Upper lobe of left lung (tissue), 6 donors: Measurements from ENCODE around the gene CA10. TPM values are rescaled to one million over a fixed set of nuclear protein-coding genes. Genes with fewer than 3 reads are reported as not detected.

ENCODE experiments used
- ATAC-seq, 2 donors: fragments of 200-7000 bp; cut with Tn5 transposase; one replicate each; pipeline ENCODE4 v1.9.1; 2022; ENCODE audit warnings: mild to moderate bottlenecking in 2 of 2, moderate library complexity in 2 of 2; ENCODE audit not compliant: low FRiP score in 2 of 2
- DNase-seq, 2 donors: peaks; one replicate each; pipeline ENCODE4 v3.0.0-alpha.2; 2019 to 2020
- H3K27ac ChIP-seq, 4 donors: fragments of 200-600 bp; sonication (generic); one replicate each; pipeline ENCODE4 v1.5.1; 2016 to 2019
- H3K27me3 ChIP-seq, 4 donors: fragments of 200-600 bp; sonication (generic); one replicate each; pipeline ENCODE4 v1.5.1; 2017 to 2019
- H3K36me3 ChIP-seq, 4 donors: fragments of 200-600 bp; sonication (generic); one replicate each; pipeline ENCODE4 v1.5.1; 2016 to 2019
- H3K4me1 ChIP-seq, 4 donors: fragments of 200-600 bp; sonication (generic); one replicate each; pipeline ENCODE4 v1.5.1; 2018 to 2019
- H3K4me3 ChIP-seq, 4 donors: fragments of 200-600 bp; sonication (generic); one replicate each; pipeline ENCODE4 v1.5.1; 2017 to 2019; ENCODE audit warnings: mild to moderate bottlenecking in 2 of 4, moderate library complexity in 1 of 4
- H3K9me3 ChIP-seq, 4 donors: fragments of 200-600 bp; sonication (generic); one replicate each; pipeline ENCODE4 v1.5.1; 2018 to 2019
- CTCF ChIP-seq, 6 experiments: fragments of 450-650 bp in 4 of 6; fragments of 200-600 bp in 2 of 6; sonication (generic) in 2 of 6; IDR thresholded peaks; one replicate each; pipeline ENCODE4 v1.5.1; 2016 to 2019; ENCODE audit warnings: antibody characterized with exemption in 6 of 6
- EP300 ChIP-seq, 4 donors: sonication (generic); formaldehyde crosslinking; IDR thresholded peaks; one replicate each; pipeline ENCODE4 v1.5.1; 2017; ENCODE audit warnings: antibody characterized with exemption in 4 of 4, control low read depth in 2 of 4
- POLR2A ChIP-seq, 4 donors: fragments of 450-650 bp; IDR thresholded peaks; one replicate each; pipeline ENCODE4 v1.5.1; 2016 to 2017; ENCODE audit warnings: antibody characterized with exemption in 4 of 4, mild to moderate bottlenecking in 2 of 4
- POLR2AphosphoS5 ChIP-seq, 2 donors: sonication (generic); formaldehyde crosslinking; IDR thresholded peaks; one replicate each; pipeline ENCODE4 v1.5.1; 2017; ENCODE audit warnings: antibody characterized with exemption in 2 of 2
- WGBS, 2 donors: methylation state at CpG; one replicate each; pipeline ENCODE4 v1.1.5; 2017 to 2018; 5-methylcytosine and 5-hydroxymethylcytosine counted together
- total RNA-seq, 6 donors: library from RNA; depleted of rRNA in 4 of 6; stranded (reverse); fragments of >200 nt in 4 of 6; gene quantifications; one replicate each; pipeline versions ENCODE4 v1.1.0 to v1.2.1, GENCODE V29; 2016 to 2021
- donor health status: DM: no; HTN: no; CAD: no; lungs with moderate emphysema.
- donor health status: DM: no; HTN: yes; CAD: no; lungs with severe emphysema.

The CA10 gene
- total RNA-seq, 6 donors from 2014 or later, result 0.10 TPM; not detected in 5

GRCh38 chr17:51850201-51850600, 308.3 kb downstream of the CA10 start:
- Histone ChIP-seq H3K4me3 (no peak overlapping the region), H3K4me1 (no peaks in the 10 kb centered on the region), H3K36me3 (no peaks in the 10 kb centered on the region), H3K27ac (no peak overlapping the region), H3K27me3 (no peaks in the 10 kb centered on the region), H3K9me3 (no peaks in the 10 kb centered on the region)
- ATAC-seq (no peak), DNase-seq (no peak)
- WGBS, 2 donors, result 34 to 42% methylated on average over 3 of the region's 3 CpGs
- TF ChIP-seq POLR2A (IDR thresholded peaks at IDR 0.05) (no peak), CTCF (IDR thresholded peaks at IDR 0.05) (no peak), EP300 (IDR thresholded peaks at IDR 0.05) (no peak), POLR2AphosphoS5 (IDR thresholded peaks at IDR 0.05) (no peak)

- no peak overlapping the region for H3K27ac ChIP-seq
- no peaks in the 10 kb centered on the region for H3K27me3 ChIP-seq
- DNase-seq (no peak), ATAC-seq (no peak)
- H3K9me3 ChIP-seq, result no peaks in the 10 kb centered on the region
- H3K4me3 ChIP-seq, result no peak overlapping the region
- no peak for TF ChIP-seq POLR2A (IDR thresholded peaks at IDR 0.05)
- TF ChIP-seq EP300 (IDR thresholded peaks at IDR 0.05), result no peak
- TF ChIP-seq CTCF (IDR thresholded peaks at IDR 0.05), result no peak
- no peak for TF ChIP-seq POLR2AphosphoS5 (IDR thresholded peaks at IDR 0.05)
- no peaks in the 10 kb centered on the region for H3K4me1 ChIP-seq
- 82 to 84% methylated on average over 3 of the region's 3 CpGs for WGBS, 2 donors
- H3K36me3 ChIP-seq, result no peaks in the 10 kb centered on the region
Observed at GRCh38 chr17:51848451-51848850, 310.1 kb downstream of the CA10 start.

DNA sequence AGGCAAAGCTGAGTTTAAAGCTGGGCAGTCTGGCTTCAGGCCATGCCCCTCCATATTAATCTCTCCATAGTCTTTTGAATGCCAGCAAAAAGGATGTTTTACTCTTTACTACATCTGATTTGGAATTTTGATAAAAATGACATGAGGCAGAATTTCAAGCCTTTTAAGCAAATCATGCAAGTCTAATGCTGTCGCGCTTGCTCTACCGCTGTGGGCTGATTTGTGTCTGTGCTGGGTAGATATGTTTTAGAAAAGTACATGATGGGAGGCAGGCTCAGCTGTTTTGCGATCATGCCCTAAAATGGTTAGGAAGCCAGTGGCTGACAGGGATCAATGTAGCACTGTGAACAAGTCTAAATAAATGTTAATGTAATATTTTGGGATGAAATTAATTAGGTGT, 311.9 kb downstream of the CA10 start:
- DNase-seq, result no peak

DNA sequence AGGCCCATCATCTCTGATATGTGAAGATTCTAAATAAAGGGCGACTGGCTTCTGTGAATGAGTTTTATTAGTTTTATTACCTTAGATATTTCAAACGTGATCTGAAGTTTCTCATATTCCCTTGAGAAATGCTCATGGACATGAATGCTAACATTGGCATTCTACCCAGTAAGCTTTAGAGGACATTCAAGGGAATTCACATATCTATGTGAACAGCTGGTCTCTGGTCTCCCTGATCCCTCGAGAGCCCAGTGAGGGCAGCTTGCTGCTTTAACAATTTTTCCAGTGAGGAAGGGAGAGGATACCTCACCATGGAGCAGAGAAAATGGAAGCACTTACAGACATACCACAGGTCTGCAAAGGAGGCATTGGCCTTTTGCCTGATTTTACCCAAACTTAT, 312.7 kb downstream of the CA10 start:
- DNase-seq (no peak), ATAC-seq (no peak)
- Histone ChIP-seq H3K36me3 (no peaks in the 10 kb centered on the region), H3K27ac (no peak overlapping the region), H3K9me3 (no peaks in the 10 kb centered on the region), H3K4me3 (no peak overlapping the region), H3K4me1 (no peaks in the 10 kb centered on the region), H3K27me3 (no peaks in the 10 kb centered on the region)
- 50 to 64% methylated on average over 3 of the region's 3 CpGs for WGBS, 2 donors
- no peak for TF ChIP-seq EP300 (IDR thresholded peaks at IDR 0.05)

More for the DNA sequence above, 311.9 kb downstream of the CA10 start:
- Histone ChIP-seq H3K36me3 (no peaks in the 10 kb centered on the region), H3K4me1 (no peaks in the 10 kb centered on the region), H3K27ac (no peak overlapping the region), H3K27me3 (no peaks in the 10 kb centered on the region), H3K4me3 (no peak overlapping the region), H3K9me3 (no peaks in the 10 kb centered on the region)
- 67 to 89% methylated on average over 4 of the region's 4 CpGs for WGBS, 2 donors
- no peak for ATAC-seq
- TF ChIP-seq EP300 (IDR thresholded peaks at IDR 0.05) (no peak), CTCF (IDR thresholded peaks at IDR 0.05) (no peak), POLR2AphosphoS5 (IDR thresholded peaks at IDR 0.05) (no peak), POLR2A (IDR thresholded peaks at IDR 0.05) (no peak)

DNA sequence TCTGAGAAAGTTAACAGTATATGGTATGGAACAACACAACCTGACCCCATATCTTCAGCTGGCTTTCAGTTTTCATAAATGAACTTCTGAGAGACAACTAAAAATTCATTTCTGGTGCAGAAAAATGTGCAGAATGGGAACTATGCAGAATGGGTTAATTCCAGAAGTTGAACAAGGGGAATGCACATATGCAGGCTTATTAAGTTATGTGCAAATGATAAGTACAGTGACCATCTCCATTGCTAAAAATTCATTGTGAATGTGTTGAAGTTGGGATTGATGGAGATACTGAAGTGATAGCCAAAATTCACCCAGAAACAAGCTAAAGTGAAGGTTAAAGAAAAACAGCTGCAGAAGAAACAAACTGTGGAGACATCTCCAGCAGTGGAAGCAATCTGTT, 315.8 kb downstream of the CA10 start:
- Histone ChIP-seq H3K27ac (no peak overlapping the region), H3K4me1 (no peaks in the 10 kb centered on the region), H3K27me3 (no peaks in the 10 kb centered on the region), H3K4me3 (no peak overlapping the region), H3K36me3 (no peaks in the 10 kb centered on the region), H3K9me3 (no peaks in the 10 kb centered on the region)
- DNase-seq (no peak), ATAC-seq (no peak)
- TF ChIP-seq CTCF (IDR thresholded peaks at IDR 0.05) (no peak), POLR2A (IDR thresholded peaks at IDR 0.05) (no peak), POLR2AphosphoS5 (IDR thresholded peaks at IDR 0.05) (no peak), EP300 (IDR thresholded peaks at IDR 0.05) (no peak)
